Measurements from ENCODE around the gene EPS8.

EPS8 gene

GRCh38 chr12:15815730-15816129 lies 26.5 kb upstream of the EPS8 start:
- no peak overlapping the region for H3K4me3 ChIP-seq (replicated peaks; ENCODE audit: low read depth, low read length)
- DNase-seq (ENCODE audit: low read depth), result no peak
- TF ChIP-seq CTCF (IDR thresholded peaks at IDR 0.05; ENCODE audit: low read length, missing control alignments), result no peak

DNA sequence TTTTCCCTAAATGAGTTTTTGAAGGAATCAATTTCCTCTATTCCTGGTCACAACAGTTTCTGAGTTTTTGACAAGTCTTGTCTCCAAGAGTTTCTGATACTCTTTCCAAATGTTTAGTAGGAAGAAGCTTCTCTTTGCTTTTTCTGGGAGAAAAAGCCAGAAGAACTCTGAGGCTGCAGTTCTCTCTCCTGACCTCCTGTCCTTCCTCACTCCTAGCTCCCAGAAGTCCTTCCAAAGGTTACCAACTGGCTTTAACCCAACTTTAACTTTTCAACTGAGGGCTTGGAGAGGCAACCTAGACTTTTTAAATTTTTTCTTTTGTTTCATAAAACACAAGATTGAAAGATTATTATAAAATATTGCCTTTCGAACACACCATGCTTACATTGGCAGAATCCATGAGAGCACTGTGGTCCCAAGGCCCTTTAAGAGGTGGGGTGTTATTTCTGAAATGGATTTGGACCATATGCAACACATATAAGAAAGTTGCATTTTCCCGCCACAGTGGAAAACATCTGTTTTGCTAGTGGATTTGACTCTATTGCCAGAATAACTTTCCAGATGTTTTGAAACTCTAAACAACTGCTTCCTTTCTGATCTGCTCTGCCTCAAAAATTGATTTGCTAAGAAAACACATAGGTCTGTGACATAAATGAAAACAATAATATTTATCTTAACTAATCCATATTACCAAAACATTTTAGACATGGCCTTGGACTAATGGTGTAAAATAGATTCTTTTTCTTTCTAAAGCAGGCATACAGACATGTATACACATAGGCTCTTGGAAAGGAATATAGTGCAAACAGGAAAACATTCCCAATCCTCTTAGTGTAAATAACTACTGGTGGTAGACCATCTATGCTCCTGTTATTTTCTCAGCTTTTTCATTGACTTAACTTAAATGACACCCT lies 22.3 kb upstream of the EPS8 start:
- DNase-seq (ENCODE audit: low read depth), result no peak
- TF ChIP-seq CTCF (IDR thresholded peaks at IDR 0.05; ENCODE audit: low read length, missing control alignments), result no peak

GRCh38 chr12:15808652-15809051 lies 19.5 kb upstream of the EPS8 start:
- no peak for DNase-seq (ENCODE audit: low read depth)
- TF ChIP-seq CTCF (IDR thresholded peaks at IDR 0.05; ENCODE audit: low read length, missing control alignments), result no peak
- no peak overlapping the region for H3K4me3 ChIP-seq (replicated peaks; ENCODE audit: low read depth, low read length)

More for the DNA sequence above, 22.3 kb upstream of the EPS8 start:
- no peak overlapping the region for H3K4me3 ChIP-seq (replicated peaks; ENCODE audit: low read depth, low read length)

- no peak overlapping the region for H3K4me3 ChIP-seq (replicated peaks; ENCODE audit: low read depth, low read length)
- TF ChIP-seq CTCF (IDR thresholded peaks at IDR 0.05; ENCODE audit: low read length, missing control alignments), result no peak
- DNase-seq (ENCODE audit: low read depth), result no peak
Measured at GRCh38 chr12:15808250-15808649, 19.1 kb upstream of the EPS8 start.

DNA sequence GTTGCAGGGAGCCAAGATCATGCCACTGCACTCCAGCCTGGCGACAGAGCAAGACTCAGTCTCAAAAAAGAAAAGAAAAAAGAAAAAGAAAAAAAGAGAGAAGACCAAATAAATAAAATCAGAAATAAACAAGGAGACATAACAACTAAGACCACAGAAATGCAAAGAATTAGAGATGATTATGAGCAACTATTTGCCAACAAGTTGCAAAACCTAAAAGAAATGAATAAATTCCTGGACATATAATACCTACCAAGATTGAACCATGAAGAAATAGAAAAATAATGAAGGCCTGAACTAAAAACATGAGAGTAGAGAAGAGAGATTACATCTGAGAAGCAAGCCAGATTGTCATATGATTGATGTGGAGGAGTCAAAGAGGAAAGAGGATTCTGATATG lies 17.6 kb upstream of the EPS8 start:
- DNase-seq (ENCODE audit: low read depth), result no peak
- no peak for TF ChIP-seq CTCF (IDR thresholded peaks at IDR 0.05; ENCODE audit: low read length, missing control alignments)
- no peak overlapping the region for H3K4me3 ChIP-seq (replicated peaks; ENCODE audit: low read depth, low read length)

DNA sequence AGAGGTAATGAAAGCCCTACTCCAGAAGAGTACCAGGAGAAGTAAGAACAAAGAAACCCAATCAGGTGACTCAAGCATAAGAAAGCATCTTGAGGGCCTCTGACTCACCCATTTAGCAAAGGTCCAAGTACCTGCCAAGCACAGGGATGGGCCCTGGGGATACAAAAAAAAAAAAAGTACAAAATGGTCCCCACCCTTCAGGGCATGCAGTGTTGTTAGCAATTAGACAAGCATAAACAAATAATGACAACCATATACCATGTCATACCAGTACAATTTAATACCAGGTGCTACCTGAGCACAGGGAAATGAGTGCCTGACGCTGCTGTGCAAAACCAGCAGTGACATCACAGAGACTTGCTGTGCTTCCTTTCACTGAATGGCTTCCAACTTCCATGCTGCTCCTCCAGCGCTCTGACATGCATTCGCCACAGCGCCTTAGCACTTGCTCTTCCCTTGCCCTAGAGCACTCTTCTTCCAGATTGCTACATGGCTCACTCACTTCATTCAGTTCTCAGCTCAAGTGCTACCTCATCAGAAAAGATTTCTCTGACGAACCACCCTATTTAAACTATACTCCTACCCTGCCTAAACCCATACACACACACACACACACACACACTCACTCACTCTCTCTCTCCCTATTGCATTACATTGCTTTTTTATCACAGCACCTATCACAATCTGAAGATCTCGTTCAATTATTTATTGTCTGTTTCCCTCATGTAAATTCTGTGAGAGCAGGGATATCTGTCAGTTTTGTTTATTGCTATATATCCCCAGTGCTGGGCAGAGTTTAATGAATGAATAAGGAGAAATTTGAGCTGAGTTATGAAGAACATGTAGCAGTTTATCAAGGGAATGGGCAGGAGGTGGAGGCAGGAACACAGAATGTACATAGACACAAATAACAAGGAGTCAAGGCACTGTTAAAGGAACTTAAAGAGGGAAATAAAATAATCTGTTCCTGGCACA lies 12.9 kb upstream of the EPS8 start:
- no peak for DNase-seq (ENCODE audit: low read depth)
- no peak for TF ChIP-seq CTCF (IDR thresholded peaks at IDR 0.05; ENCODE audit: low read length, missing control alignments)
- no peak overlapping the region for H3K4me3 ChIP-seq (replicated peaks; ENCODE audit: low read depth, low read length)
